ENCODE measurements around the gene SEMG2.

The SEMG2 gene

GRCh38 chr20:45176526-45177267, 44.5 kb upstream of the SEMG2 start:
- Histone ChIP-seq H3K79me2 (ENCODE audit: low read length) (no peaks in the 10 kb centered on the region), H3K36me3 (replicated peaks; ENCODE audit: insufficient read depth, low read length) (no peaks in the 10 kb centered on the region), H3K9me2 (replicated peaks; ENCODE audit: insufficient read depth, low read length) (no peaks in the 10 kb centered on the region), H4K20me1 (ENCODE audit: insufficient read depth, low read length) (no peaks in the 10 kb centered on the region), H3K4me2 (ENCODE audit: low read depth, low read length) (no peak overlapping the region), H3K9ac (ENCODE audit: low read length) (no peak overlapping the region), H3K27me3 (replicated peaks; ENCODE audit: insufficient read depth, low read length) (no peaks in the 10 kb centered on the region), H3K9me3 (replicated peaks; ENCODE audit: insufficient read depth, low read length) (no peaks in the 10 kb centered on the region), H3K27ac (ENCODE audit: low read length) (no peak overlapping the region), H3K4me1 (ENCODE audit: low read length) (no peaks in the 10 kb centered on the region), H2AFZ (ENCODE audit: low read length) (no peak overlapping the region), H3K4me3 (ENCODE audit: low read length) (no peak overlapping the region), H3F3A (ENCODE audit: insufficient read depth, low read length) (no peaks in the 10 kb centered on the region)
- TF ChIP-seq EZH2 (optimal IDR thresholded peaks at IDR 0.05; ENCODE audit: low read depth, low read length) (no peak), CTCF (IDR thresholded peaks at IDR 0.05; ENCODE audit: low read length) (no peak), EZH2phosphoT487 (IDR thresholded peaks at IDR 0.05; ENCODE audit: low read length) (no peak)
- no peak for DNase-seq

GRCh38 chr20:45179166-45179565, 42.0 kb upstream of the SEMG2 start:
- no peak for TF ChIP-seq CTCF (IDR thresholded peaks at IDR 0.05; ENCODE audit: low read length)
- no peak for TF ChIP-seq EZH2phosphoT487 (IDR thresholded peaks at IDR 0.05; ENCODE audit: low read length)
- no peak for TF ChIP-seq EZH2 (optimal IDR thresholded peaks at IDR 0.05; ENCODE audit: low read depth, low read length)
- H3F3A ChIP-seq (ENCODE audit: insufficient read depth, low read length) = no peaks in the 10 kb centered on the region
- H3K9me3 ChIP-seq (replicated peaks; ENCODE audit: insufficient read depth, low read length) = no peaks in the 10 kb centered on the region
- H2AFZ ChIP-seq (ENCODE audit: low read length) = no peak overlapping the region
- no peak overlapping the region for H3K9ac ChIP-seq (ENCODE audit: low read length)
- no peaks in the 10 kb centered on the region for H3K4me1 ChIP-seq (ENCODE audit: low read length)
- no peaks in the 10 kb centered on the region for H3K27me3 ChIP-seq (replicated peaks; ENCODE audit: insufficient read depth, low read length)
- no peaks in the 10 kb centered on the region for H3K79me2 ChIP-seq (ENCODE audit: low read length)
- H3K4me2 ChIP-seq (ENCODE audit: low read depth, low read length) = no peak overlapping the region
- DNase-seq = no peak
- no peak overlapping the region for H3K27ac ChIP-seq (ENCODE audit: low read length)
- no peaks in the 10 kb centered on the region for H3K9me2 ChIP-seq (replicated peaks; ENCODE audit: insufficient read depth, low read length)
- H3K4me3 ChIP-seq (ENCODE audit: low read length) = no peak overlapping the region
- H3K36me3 ChIP-seq (replicated peaks; ENCODE audit: insufficient read depth, low read length) = no peaks in the 10 kb centered on the region
- H4K20me1 ChIP-seq (ENCODE audit: insufficient read depth, low read length) = no peaks in the 10 kb centered on the region

GRCh38 chr20:45181639-45182038, 39.5 kb upstream of the SEMG2 start:
- H3K79me2 ChIP-seq (ENCODE audit: low read length) = no peaks in the 10 kb centered on the region
- no peak overlapping the region for H3K4me3 ChIP-seq (ENCODE audit: low read length)
- no peak overlapping the region for H3K9ac ChIP-seq (ENCODE audit: low read length)
- H3K36me3 ChIP-seq (replicated peaks; ENCODE audit: insufficient read depth, low read length) = no peaks in the 10 kb centered on the region
- TF ChIP-seq CTCF (IDR thresholded peaks at IDR 0.05; ENCODE audit: low read length) = no peak
- no peak for TF ChIP-seq EZH2 (optimal IDR thresholded peaks at IDR 0.05; ENCODE audit: low read depth, low read length)
- no peak for TF ChIP-seq EZH2phosphoT487 (IDR thresholded peaks at IDR 0.05; ENCODE audit: low read length)
- H3K9me3 ChIP-seq (replicated peaks; ENCODE audit: insufficient read depth, low read length) = no peaks in the 10 kb centered on the region
- H3K4me2 ChIP-seq (ENCODE audit: low read depth, low read length) = no peak overlapping the region
- no peaks in the 10 kb centered on the region for H3K4me1 ChIP-seq (ENCODE audit: low read length)
- H3K9me2 ChIP-seq (replicated peaks; ENCODE audit: insufficient read depth, low read length) = no peaks in the 10 kb centered on the region
- no peak overlapping the region for H3K27ac ChIP-seq (ENCODE audit: low read length)
- no peaks in the 10 kb centered on the region for H3K27me3 ChIP-seq (replicated peaks; ENCODE audit: insufficient read depth, low read length)
- DNase-seq = no peak
- H2AFZ ChIP-seq (ENCODE audit: low read length) = no peak overlapping the region
- H3F3A ChIP-seq (ENCODE audit: insufficient read depth, low read length) = no peaks in the 10 kb centered on the region
- no peaks in the 10 kb centered on the region for H4K20me1 ChIP-seq (ENCODE audit: insufficient read depth, low read length)

Data from MM.1S (cell line).